NCI-H69 (cell line): ENCODE data around the gene MYO6.
A peak's percentile ranks its signal among the peaks of the same experiment; 100 is the strongest.
"Not testable (repeated sequence)": the region's sequence is repeated elsewhere in the genome, so short reads cannot be mapped to it uniquely, and the experiment has no call there.

Source experiments
- DNase-seq: peaks from one replicate; lab custom pipeline; 2025; lab: John Stamatoyannopoulos, UW

MYO6 gene

DNA sequence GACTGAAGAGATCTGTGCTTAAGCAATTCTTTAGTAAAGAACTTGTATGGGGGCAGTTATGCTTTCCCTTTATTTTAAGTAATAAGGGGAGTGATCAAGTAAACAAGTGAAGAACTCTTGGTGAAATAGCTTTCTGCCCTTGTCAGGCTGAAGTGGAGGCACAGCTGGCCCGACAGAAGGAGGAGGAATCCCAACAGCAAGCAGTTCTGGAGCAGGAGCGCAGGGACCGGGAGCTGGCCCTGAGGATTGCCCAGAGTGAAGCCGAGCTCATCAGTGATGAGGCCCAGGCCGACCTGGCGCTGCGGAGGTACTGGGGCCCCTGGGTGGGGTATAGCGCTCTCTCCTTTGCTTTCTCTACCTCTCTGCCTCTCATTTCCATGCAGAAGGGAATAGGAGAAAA, 143.3 kb downstream of the MYO6 start:
- no peak for DNase-seq

DNA sequence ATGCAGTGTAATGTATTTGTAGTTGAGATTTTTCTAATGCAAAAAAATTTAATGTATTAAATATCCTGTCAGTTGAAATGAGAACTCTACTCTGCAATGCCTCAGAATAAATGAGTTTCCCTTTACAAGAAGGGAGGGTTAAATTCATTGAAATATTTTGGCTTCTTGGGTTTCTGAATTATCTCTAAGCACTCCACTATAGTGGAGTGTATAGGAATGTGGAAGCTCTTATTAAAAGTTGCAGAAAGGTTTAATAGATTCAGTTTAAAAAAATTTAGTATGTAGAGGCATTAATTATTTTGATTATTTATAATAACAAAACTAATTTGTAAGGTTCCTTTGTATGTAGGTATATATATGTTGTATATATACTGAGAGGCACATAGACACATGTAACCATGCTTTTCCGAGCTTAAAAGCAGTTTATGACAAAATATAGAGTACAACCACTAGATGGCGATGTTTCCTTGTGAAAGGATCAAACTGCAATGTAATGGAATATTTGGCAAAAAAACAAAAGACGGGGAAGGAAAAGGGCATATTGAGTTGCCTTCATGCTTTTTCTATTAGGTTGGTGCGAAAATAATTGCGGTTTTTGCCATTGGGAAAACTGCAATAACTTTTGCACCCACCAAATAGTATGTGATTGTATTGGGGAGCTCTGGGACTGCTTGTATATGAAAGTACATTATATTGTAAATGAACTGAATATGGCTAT, 144.2 kb downstream of the MYO6 start:
- DNase-seq, result peak; percentile 82

DNA sequence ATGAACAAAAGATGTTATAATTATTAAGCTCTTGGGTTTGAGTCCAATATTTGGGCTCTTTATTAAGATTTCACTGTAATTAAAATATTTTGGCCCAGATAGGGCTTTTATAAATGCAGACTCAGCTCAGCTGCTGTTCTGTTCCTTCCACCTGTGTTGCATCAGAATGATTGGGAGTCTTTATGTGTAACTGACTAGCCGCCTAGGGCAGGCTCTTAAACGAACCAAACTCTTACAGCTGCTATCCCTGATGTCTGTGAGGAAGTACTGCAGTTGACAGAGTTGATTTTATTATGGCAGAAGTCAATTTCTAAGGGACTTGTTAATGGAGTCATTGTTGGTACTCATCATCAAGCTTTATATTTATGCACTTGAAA, 144.7 kb downstream of the MYO6 start:
- peak; percentile 17 for DNase-seq

DNA sequence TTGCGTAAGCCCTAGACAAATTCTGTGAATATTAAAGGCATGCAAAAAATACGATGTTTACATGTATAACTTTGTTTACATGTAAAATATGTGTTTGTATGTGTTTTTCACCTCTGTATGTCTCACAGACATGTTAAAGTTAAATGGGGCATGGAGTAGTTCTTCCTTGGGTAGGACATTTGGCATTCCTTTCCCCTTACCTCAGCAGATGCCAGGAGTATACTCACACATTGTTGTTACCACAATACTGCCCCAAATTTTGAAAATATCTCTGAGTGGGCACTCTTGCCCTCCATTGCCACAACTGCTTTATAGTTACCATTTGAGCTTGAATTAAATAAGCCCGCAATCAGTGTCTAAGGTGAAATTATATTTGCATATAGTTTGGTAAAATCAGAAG, 147.5 kb downstream of the MYO6 start:
- DNase-seq, result no peak

DNA sequence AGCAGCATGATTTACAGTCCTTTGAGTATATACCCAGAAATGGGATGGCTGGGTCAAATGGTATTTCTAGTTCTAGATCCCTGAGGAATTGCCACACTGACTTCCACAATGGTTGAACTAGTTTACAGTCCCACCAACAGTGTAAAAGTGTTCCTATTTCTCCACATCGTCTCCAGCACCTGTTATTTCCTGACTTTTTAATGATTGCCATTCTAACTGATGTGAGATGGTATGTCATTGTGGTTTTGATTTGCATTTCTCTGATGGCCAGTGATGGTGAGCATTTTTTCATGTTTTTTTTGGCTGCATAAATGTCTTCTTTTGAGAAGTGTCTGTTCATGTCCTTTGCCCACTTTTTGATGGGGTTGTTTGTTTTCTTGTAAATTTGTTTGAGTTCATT, 151.2 kb downstream of the MYO6 start:
- DNase-seq, result not testable (repeated sequence)

DNA sequence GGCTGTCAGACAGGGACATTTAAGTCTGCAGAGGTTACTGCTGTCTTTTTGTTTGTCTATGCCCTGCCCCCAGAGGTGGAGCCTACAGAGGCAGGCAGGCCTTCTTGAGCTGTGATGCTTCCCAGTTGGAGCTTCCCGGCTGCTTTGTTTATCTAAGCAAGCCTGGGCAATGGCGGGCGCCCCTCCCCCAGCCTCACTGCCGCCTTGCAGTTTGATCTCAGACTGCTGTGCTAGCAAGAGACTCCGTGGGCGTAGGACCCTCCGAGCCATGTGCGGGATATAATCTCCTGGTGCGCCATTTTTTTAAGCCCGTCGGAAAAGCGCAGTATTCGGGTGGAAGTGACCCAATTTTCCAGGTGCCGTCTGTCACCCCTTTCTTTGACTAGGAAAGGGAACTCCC, 156.1 kb downstream of the MYO6 start:
- DNase-seq, result peak; percentile 53

DNA sequence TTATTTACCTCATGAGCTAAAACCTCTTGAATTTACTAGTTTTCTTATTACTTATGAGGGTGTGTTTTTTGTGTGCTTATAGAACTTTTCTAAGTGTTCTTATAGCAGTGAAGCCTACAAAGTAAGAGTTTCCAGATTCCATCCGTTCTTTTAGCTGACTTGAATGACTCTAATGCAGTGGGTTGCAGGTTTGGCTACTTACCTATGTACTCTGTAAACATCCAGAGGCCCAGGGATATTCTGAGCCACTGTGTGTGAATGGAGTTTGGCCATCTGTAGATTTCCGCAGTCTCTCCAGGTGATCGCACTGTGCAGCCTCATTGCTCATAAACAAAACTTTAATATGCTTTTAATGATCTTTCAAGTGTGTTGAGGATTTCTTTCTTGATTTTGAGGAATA, 157.8 kb downstream of the MYO6 start:
- DNase-seq, result peak; percentile 14

DNA sequence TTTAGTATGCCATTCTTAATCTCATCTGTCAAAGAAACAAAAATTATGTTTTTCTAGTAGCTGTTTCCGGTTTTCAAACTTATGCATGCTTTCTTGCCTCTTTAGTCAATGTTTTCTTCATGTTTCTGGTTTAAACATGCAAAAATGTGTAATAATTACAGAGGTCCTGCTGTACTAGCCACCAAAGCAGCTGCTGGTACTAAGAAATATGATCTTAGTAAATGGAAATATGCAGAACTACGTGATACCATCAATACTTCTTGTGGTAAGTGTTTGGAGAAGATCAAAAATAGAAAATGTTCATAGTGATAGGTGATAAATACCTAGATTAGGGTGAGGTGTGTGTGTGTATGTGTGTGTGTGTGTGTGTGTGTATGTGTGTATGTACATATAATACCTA, 158.4 kb downstream of the MYO6 start:
- DNase-seq, result no peak

DNA sequence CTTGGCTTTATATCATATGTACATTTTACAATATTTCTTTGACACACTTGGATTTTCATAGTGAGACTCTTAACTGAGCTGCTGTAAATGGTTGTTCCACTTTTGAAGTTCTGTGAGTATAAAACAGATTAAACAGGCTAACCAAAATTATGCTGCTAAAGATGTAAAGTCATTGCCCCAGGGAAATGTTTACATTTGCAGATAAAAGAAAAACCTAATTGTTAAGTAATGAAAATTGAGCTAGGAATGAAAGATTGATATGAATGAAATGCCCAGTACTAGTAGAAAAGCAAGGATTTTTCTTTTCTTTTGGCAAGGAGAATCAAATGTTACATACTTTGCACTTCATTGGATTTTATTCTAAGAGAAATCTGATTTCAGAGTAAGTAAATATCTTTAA, 164.0 kb downstream of the MYO6 start:
- DNase-seq, result no peak

DNA sequence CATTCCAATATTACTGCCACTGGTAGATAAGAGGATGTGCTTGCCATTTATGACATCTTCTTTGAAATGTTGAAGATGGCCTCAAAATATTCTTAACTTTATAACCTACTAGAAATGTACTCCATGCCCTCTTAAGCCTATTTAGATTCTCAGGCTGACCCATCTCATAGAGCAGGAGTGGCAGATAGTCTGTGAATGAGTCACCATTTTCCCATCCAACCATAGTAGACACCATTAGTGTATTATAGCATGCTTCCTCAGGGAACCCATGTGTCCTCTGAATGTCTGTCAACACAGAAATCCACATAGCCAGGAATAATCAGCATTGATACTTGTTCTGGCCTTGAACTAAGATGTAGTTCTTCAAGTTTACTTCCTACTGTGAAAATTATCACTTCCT, 173.2 kb downstream of the MYO6 start:
- DNase-seq, result peak; percentile 67

DNA sequence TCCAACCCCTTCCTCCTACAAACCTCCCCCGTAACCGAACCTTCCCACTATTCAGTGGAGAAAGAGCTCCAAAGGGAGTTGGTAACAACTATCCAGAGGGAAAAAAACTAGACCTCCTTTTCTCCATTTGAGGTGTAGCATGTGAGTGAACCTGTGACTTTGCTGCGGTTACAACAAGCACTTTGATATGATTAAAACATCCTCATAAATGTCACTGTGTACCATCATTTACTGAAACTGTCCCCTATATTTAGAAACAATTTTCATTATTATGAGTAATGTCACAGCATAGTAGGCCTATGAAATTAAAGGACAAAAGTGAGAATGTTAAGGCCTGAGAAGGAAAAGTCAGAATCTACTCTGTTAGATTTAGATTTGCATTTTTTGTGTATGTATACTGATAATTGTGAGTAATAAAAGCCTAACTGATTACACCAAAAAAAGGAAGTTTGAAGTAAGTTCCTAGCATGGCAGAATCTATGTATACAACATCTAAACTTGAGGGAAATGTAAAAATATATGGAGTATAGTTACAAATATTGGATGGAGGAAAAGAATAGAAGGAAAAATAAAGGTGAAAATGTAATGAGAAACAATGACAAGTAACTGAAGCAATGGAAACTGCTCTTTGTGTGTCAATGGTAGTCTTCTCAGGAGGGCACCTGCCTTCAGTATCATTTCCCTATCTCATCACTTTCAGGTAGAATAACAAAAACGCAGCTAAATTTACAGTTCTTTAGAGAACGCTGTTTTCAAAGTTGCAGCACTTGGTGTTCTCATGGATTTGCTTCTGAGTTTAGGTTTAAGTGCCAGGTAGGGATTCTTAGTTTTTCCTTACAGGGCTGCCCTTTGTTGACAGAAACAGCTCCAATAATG, 177.5 kb downstream of the MYO6 start:
- DNase-seq, result no peak

DNA sequence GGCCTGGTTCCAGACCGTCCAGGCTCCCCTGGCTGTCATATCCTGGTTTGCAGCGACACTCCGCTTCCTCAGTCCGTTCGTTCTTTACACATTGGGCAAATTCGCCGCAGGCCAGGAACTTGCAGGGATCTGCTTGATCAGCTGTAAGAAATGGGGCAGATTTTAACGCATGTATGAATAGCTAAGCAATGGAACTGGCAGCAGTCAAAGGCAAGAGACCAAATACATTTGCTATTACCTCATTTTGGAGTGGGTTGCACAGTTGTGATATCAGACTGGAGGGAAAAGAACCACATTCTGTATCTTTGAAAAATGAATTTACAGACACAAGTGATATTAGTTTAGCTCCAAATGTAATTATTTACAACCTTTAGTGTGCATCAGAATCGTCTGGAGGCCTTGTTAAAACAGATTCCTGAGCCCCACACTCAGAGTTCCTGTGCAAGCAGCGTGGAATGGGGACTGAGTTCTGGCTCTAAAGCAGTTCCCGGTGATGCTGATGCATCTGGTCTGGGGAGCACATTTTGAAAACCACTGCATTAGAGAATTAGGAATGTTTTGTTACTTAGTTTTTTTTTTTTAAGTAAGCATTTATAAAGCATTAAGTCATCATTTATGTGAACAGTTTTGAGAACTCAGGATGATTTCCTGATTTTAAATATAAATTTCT, 182.1 kb downstream of the MYO6 start:
- DNase-seq, result no peak

DNA sequence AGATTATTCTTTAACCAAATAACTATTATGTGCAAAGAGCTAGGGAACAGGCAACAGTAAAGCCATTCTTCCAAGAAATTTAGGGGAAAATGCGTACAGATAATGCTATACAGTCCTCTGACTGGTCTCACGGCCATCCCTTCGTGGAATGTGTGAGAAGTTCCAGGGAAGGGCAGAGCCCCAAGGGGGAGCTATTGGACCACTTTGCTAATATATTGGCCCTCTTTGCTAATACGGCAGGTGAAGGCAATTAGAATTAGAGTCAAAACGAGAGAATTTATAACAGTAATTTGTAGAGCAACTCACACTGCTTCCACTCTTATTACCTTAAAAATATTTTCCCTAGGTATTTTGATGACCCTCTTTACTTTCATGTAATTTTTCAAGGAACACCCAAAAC, 183.0 kb downstream of the MYO6 start:
- peak; percentile 72 for DNase-seq

DNA sequence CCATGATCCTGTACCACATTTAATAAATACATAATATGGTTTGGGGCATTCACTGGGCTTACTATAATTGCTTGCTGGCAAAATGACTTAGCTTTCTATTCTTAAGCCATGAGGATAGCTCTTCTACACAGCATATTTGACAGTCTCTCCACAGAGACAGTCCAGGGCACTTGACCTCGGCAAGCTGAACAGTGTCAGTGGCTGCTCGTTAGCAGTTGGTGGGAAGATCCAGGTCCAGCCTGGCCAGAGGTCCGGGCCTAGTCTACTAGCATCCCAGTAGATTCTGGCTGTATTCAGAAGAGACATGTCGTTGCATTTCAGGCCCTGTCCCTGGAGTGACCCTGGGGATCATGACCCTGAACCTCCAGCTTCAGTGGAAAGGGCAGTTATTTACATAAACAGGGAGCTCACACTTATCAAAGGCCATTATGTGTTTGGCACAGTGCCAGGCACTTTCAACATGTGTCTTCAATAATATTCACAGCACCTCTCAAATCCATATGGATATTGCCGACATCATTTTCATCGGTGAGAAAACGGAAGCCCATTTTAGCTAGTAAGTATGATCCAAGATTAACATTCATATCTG, 184.4 kb downstream of the MYO6 start:
- peak; percentile 37 for DNase-seq

DNA sequence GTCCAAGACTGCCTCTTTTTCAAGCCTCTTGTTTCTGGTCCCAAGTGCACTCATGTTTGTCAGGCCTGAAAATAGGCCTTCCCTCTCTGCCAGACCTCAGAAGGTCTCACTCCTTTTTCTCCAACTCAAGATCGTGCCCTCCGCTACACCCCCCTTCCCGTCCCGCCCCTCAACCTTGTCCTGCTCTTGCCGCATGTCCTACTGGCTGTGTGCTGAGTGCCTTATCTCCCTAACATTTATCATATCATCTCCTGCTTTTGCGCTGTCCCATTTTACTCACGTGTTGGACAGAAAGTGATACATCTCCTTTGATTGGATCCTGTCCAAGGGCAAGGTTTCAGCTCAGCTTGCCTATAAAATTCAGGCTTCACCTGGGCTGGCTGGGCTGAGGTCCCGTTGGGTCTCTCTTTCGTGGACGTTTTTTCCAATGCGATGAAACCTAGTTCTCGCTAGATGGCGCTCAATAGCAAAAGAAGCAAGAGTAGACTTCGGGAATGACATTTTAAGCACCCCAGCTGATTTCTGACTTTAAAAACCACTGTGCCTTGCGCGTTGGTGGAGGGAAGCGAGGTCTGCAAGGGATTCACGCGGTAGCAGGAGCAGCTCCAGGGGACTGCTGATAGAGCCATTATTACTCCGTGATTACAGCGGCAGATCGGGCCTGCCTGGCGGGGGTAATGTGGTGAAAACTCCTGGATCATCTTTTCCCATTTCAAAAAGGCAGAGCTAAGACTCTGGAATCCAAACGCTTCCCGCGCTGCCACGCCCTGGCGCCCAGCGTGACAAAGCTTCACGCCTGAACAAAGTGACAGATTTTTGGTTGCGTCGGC, 185.8 kb downstream of the MYO6 start:
- DNase-seq, result peak; percentile 94

DNA sequence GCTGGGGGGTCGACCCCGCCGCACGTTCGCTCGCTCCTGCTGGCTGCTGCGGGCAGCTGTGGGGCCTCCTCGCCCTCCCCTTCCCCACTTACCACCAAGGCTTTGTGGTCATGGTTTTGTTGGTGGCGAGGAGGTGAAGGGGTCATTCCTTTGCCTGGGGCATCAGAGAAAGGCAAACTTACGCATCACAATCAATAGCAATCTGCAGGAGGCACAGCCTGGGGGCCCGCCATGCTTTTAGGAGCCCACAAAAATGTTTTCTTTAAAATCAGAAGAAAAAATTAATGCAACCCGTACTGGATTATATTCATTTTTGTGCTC, 186.4 kb downstream of the MYO6 start:
- no peak for DNase-seq

DNA sequence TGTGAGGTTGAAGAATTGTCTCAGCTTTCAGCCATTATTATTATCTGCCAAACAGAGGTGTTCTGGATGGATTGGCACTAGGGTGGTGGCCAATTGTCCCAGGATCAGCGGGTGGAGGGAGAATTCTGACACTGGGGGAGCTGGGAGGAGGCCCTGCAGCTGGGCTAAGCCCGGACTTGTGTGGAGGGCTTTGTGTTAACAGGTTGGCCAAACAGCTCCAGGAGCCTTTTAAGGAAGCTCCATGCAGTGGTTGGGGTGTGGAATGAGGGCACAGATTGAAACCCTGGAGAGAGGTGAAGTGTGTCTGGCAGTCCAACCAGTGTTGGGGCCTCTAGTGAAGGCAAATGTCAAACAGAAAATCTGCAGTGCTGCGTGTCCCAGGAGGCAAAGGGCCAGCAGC, 187.6 kb downstream of the MYO6 start:
- DNase-seq, result peak; percentile 27

DNA sequence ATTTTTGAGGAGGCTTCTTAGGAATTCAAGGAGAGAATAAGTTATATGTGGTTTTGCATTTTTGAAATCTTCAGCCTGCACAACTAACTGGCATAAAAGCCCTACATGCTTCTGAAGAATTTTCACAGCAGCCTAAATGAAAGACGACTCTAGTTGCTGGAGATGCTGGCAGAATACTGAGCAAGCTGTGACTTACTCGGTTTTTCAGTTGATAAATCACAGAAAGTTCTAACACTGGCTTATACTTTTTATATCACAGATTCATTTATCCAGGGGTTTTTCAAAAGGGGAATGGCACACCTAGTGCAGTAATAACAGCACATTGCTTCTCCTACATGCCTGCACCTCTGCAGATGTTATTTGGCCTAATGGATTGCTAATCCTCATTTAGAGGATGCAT, 188.8 kb downstream of the MYO6 start:
- DNase-seq, result no peak

DNA sequence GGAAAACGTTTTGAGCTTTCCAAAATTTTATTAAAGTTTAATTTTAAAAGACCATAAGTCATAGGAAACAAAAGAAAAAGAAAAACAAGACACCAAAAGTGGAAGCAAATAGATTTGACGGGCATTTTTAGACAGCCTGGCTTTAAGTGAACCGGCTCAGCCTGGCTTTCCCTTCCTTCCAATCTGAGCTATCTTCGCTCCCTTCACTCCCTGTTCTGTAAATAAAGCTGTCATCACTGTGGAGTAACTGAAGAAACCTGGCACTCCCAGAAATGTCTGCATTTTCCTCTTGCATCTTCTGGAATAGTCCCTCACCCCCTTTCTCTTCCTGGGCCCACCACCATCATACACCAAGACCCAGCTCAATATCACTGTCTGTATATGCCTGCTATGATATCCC, 191.5 kb downstream of the MYO6 start:
- DNase-seq, result no peak

DNA sequence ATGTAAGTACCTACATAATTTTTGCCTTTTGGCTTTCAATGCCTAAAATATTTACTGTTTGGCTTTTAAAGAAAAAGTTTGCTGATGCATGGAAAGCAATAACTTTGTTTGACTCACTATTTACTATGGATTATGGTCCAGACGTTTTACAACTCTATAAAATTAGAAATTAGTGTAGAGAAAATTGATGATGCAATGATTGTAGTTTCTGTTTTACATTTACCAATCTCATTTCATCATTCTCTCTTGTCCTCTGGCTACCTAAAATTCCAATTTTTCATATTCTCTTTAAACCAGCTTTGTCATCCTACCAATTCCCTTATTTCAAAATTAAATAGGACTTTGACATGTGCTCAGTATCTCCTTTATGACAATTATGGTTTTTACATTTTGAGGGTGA, 192.5 kb downstream of the MYO6 start:
- DNase-seq, result no peak

DNA sequence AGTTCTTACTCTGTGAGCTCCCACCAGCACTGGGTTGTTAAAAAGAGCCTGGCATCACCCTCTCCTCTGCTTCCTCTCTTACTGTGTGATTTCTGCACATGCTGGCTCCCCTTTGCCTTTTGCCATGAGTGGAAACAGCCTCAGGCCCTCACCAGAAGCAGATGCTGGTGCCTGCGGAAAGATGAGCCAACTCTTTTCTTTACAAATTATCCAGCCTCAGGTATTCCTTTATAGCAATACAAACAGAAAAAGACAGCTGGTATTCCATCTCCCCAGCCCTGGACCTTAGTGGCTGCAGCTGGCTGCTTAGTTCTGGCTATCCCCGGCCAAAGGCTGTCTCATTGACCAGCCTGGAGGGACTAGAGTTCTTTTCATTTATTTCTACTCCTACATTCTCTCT, 194.3 kb downstream of the MYO6 start:
- DNase-seq, result peak; percentile 96
